ENCODE results near the gene FBXO4. TPM values are rescaled to one million over a fixed set of nuclear protein-coding genes. Genes with fewer than 3 reads are reported as not detected.

FBXO4 gene
- total RNA-seq, 4 donors from 2014 or later = 1.8 to 4.7 (median 3.1) TPM

- peak overlapping the region; percentile 71 to 84 (median 79) for H3K27ac ChIP-seq
- no peaks in the 10 kb centered on the region for H3K27me3 ChIP-seq
- ATAC-seq = peak; percentile 26 to 60
- no peak for DNase-seq
- intact Hi-C loops (cut with DNase I; ENCODE audit: low total_unique reads) = loop anchor here (10.0 kb wide), 5 partner anchors 516 to 1576 kb away; partner anchors contain the start of genes GHR, RPL37 and TMEM267
- peaks cover 0 to 43% of the 10 kb centered on the region in 2 donors for H3K36me3 ChIP-seq
- TF ChIP-seq CTCF (IDR thresholded peaks at IDR 0.05 in 4 of 5, conservative IDR thresholded peaks at IDR 0.05 in 1 of 5) (no peak), POLR2A (IDR thresholded peaks at IDR 0.05) (no peak)
- H3K4me3 ChIP-seq = peak overlapping the region in 1 of 4 donors; percentile 12
- in situ Hi-C loops (cut with MboI; ENCODE audit: low sequenced_read_pairs in 4 of 4) = no loop called here
- H3K9me3 ChIP-seq = no peaks in the 10 kb centered on the region
- H3K4me1 ChIP-seq = peaks cover 31 to 49% of the 10 kb centered on the region in 2 donors
These were observed 16.6 kb upstream of the FBXO4 start for GRCh38 chr5:41908374-41909079.

DNA sequence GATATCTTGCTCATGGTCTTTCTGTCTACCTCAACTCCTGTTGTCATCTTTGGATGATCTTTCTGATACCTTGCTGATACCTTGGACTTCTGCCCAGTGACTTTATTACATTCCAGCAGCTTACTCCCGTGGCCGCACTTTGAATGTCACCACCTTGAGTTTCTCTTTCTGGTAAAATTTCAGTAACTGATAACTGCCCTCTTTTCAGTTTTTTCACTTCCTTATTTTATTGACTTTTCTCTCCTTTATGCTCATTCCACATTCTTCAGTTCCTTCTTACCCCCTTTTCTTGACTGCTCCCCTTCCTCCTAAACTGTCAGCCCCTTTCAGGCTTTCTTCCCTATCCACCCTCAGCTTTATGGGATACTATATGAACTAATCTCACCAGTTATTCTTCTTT, 7.0 kb upstream of the FBXO4 start:
- ATAC-seq (no peak), DNase-seq (no peak)
- H3K4me1 ChIP-seq = peaks cover 0 to 7% of the 10 kb centered on the region in 2 donors
- intact Hi-C loops (cut with DNase I; ENCODE audit: low total_unique reads) = no loop called here
- TF ChIP-seq POLR2A (IDR thresholded peaks at IDR 0.05) (no peak), CTCF (IDR thresholded peaks at IDR 0.05 in 4 of 5, conservative IDR thresholded peaks at IDR 0.05 in 1 of 5) (no peak)
- no peaks in the 10 kb centered on the region for H3K27me3 ChIP-seq
- H3K36me3 ChIP-seq = peaks cover 0 to 70% of the 10 kb centered on the region in 2 donors
- H3K4me3 ChIP-seq = no peak overlapping the region
- H3K9me3 ChIP-seq = no peaks in the 10 kb centered on the region
- no peak overlapping the region for H3K27ac ChIP-seq
- in situ Hi-C loops (cut with MboI; ENCODE audit: low sequenced_read_pairs in 4 of 4) = no loop called here

DNA sequence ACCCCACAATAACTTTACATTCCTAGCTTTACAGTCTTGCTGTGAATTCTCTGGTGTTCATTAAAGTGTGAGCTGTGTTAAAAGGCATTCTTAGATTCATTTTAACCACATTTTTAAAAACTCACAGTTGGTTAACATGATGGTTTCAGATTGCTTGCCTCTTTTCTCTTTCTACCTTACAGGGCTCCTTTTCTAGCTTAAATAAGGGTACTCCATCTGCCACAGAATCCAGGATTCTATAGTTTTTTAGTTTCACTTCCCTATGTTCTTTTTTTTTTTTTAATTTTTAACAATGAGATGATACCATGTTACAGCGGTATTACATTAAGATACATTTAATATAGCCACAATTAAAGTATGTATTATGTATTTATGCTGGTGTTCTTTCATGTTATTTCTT, 3.9 kb upstream of the FBXO4 start:
- Histone ChIP-seq H3K27me3 (no peaks in the 10 kb centered on the region), H3K4me1 (peaks cover 0 to 20% of the 10 kb centered on the region in 2 donors), H3K27ac (peak overlapping the region in 1 of 4 donors; percentile 59), H3K9me3 (no peaks in the 10 kb centered on the region), H3K4me3 (no peak overlapping the region), H3K36me3 (peaks cover 0 to 45% of the 10 kb centered on the region in 2 donors)
- DNase-seq (no peak), ATAC-seq (no peak)
- TF ChIP-seq POLR2A (IDR thresholded peaks at IDR 0.05) (no peak), CTCF (IDR thresholded peaks at IDR 0.05 in 4 of 5, conservative IDR thresholded peaks at IDR 0.05 in 1 of 5) (no peak)
- in situ Hi-C loops (cut with MboI; ENCODE audit: low sequenced_read_pairs in 4 of 4) = no loop called here
- intact Hi-C loops (cut with DNase I; ENCODE audit: low total_unique reads) = no loop called here

DNA sequence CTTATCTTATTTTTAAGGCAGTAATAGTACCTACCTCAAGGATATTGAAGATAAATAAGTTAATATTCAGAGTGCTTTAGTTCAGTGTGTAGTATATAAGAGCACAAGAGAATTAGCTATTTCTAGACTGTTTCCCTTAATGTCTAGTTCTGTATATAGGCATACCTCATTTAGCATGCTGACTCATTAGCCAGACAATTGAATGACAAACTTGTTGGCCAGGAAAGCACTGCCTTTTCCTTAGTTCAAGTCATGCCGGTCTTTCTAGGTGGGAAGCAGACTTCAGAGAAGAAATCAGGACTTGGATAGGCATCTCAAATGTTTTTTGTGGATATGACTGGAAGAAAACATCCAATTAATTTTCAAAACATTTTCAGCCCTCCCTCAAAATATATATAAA, 3.2 kb upstream of the FBXO4 start:
- intact Hi-C loops (cut with DNase I; ENCODE audit: low total_unique reads) = no loop called here
- no peak for TF ChIP-seq POLR2A (IDR thresholded peaks at IDR 0.05)
- in situ Hi-C loops (cut with MboI; ENCODE audit: low sequenced_read_pairs in 4 of 4) = no loop called here
- H3K36me3 ChIP-seq = peaks cover 0 to 38% of the 10 kb centered on the region in 2 donors
- no peak for DNase-seq
- H3K9me3 ChIP-seq = no peaks in the 10 kb centered on the region
- H3K27me3 ChIP-seq = no peaks in the 10 kb centered on the region
- peaks cover 0 to 22% of the 10 kb centered on the region in 2 donors for H3K4me1 ChIP-seq
- ATAC-seq = no peak
- peak overlapping the region in 3 of 4 donors; percentile 19 to 59 (median 22) for H3K27ac ChIP-seq
- no peak overlapping the region for H3K4me3 ChIP-seq

DNA sequence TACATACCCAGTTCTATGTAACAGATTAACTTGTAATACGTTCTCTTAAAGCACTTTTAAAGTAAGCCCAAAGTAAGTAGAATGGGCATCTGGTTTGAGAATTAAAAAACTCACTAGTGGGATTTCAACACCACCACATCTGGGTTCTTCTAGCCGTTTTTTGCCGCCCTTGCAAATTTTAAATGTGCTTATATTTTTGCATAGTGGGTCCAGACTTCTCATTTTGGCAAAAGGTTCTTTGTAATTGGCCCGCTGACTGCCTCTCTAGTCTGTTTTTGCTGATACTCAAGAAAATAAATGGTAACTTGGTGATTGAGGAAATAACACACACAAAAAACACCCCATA, 582 bp upstream of the FBXO4 start:
- in situ Hi-C loops (cut with MboI; ENCODE audit: low sequenced_read_pairs in 4 of 4) (no loop called here), intact Hi-C loops (cut with DNase I; ENCODE audit: low total_unique reads) (loop anchor here (2.0 kb wide), 1 partner anchor 20 kb away; the partner anchor contains the start of gene RIMOC1)
- H3K9me3 ChIP-seq = no peaks in the 10 kb centered on the region
- no peak for TF ChIP-seq POLR2A (IDR thresholded peaks at IDR 0.05)
- no peak for TF ChIP-seq CTCF (IDR thresholded peaks at IDR 0.05 in 4 of 5, conservative IDR thresholded peaks at IDR 0.05 in 1 of 5)
- H3K4me1 ChIP-seq = peaks cover 0 to 22% of the 10 kb centered on the region in 2 donors
- H3K27ac ChIP-seq = peak overlapping the region; percentile 86 to 97 (median 90)
- ATAC-seq (no peak), DNase-seq (no peak)
- no peaks in the 10 kb centered on the region for H3K27me3 ChIP-seq
- H3K4me3 ChIP-seq = peak overlapping the region; percentile 61 to 97 (median 84)
- H3K36me3 ChIP-seq = peaks cover 0 to 13% of the 10 kb centered on the region in 2 donors

Measured in gastrocnemius medialis (tissue), 4 donors.